ENCODE results near the gene LRRN4.
A peak's percentile ranks its signal among the peaks of the same experiment; 100 is the strongest.
"Not testable (repeated sequence)": the region's sequence is repeated elsewhere in the genome, so short reads cannot be mapped to it uniquely, and the experiment has no call there.

LRRN4 gene

DNA sequence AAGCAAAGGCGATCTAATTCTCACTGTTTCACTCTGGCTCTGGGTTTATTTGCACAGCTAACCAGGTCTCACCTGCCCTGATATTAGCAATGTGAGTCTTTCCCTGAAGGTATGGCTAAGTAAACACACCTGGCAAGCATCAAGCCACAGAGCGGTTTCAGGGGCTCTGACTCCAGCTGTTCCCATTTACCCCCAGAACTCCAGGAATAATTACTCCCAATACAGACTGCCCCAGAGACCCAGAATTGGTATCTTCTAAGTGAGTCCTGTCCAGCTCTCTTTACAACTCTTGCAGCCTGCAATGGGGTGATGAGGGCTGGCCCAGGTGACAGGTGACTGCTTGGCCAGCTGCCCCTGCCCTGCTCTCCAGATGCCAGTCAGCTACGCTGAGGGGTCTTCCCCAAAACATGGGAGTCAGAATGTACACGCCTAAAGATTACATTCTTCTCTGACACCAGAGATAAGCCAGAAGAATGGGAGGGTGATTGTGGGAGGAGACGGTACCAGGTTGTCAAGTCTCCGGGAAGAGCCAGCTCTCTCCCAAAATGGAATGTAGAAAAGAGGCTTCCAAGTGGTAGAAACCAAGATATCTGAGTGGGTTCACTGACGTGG lies 4.9 kb upstream of the LRRN4 start:
- DNase-seq = peak; percentile 33

- DNase-seq = no peak
Measured at GRCh38 chr20:6057691-6058090, 3.8 kb upstream of the LRRN4 start.

- no peak for DNase-seq
Measured at GRCh38 chr20:6057139-6057538, 3.3 kb upstream of the LRRN4 start.

GRCh38 chr20:6055981-6056569 lies 2.2 kb upstream of the LRRN4 start:
- DNase-seq = no peak

DNA sequence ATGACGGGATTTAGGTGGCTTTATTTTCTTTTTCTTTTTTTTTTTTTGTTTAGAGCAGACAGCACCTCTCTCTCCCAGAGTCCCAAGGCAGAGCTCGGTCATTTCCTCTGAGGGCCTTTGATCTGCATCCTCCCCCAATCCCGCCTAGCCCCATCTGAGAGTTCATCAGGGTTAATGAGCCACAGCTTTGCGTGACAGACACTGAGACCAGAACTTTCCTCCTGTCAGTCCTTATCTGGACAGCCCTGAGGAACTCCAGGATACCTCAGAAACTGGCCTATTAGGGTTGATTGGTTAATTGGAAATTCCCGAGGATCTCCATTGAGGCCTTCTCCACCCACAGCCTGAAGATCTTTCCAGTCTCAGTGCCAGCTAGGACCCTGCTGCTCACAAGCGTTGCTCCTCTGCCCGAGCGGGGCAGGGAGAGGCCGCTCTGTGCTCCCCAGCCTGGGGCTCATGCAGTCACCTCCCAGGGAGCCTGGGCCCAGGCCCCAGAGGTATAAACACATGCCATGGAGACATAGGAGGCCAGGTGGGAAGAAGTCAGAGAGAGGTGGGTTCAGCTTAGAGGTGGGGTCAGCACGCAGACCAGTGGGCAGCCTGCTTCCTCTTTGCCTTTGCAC lies 1.4 kb upstream of the LRRN4 start:
- no peak for DNase-seq

- DNase-seq = not testable (repeated sequence)
Measured at GRCh38 chr20:6054689-6055051, 810 bp upstream of the LRRN4 start.

DNA sequence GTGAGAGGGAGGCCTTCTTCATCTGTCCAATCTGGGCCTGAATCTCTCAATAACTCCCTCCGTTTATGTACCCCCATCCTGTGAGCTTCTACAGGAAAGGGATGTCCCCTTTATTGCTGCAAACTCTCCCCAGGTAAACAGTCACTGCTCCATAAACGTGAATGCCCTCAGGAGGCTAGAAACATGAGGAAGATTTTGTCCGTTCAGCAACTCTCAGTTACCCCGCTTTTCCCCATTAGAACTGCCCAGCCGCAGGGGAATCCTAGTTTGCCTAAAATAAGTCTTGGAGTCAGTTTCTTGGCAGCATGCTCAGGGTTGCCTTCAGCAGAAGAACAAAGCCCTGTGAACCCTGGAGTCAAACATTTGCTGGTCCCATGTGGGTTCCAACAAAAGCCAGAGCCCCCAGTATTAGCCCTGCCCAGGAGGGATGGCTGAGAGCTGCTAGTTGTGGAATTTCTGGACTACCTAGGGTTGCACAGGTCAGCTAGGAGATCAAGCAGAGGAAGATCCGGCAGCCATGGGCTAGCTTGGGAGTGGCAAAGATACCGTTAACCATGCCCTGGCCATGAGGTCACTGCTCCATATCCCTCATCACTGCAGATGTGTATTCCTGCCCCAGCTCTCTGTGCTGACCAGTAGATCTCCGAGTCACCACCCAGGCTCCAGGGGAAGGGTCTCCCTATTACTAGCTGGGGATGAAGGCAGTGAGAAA lies 640 bp downstream of the LRRN4 start:
- no peak for DNase-seq

DNA sequence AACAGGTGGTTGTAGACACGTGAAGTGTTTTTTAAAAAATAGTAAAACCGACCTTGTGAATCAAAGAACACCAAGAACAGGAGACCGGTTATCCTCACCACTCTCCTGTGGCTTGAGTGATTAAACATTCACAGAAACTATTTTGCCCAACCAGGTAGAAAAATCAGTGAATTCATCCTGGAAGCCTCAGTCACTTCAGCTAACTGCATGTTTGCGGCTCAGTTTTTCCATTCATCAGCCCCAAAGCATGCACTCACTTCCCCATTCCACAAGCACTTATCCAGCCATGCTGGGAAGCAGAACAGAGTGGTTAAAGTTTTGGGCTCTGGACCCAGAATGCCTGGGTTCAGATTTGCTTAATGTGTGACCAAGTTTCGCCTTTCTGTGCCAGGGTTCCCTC lies 2.4 kb downstream of the LRRN4 start:
- no peak for DNase-seq

DNA sequence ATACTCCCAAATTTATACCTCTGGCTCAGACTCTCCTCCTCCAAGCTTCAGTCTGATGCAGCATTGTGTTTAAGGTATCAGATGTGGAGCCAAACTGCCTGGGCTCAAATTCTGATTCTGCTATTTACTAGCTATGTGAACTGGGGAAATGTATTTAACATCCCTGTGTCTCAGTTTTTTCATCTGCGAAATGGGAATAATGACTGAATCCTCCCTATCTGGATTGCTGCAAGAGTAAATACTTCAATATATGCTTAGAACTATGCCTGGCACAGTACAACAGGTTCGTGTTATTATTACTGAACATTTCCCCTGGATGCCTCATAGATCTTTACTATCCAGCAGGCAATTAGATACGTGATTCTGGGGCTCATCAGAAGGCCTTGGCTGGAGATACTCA lies 5.5 kb downstream of the LRRN4 start:
- no peak for DNase-seq

- DNase-seq = no peak
Measured at GRCh38 chr20:6046432-6046831, 7.4 kb downstream of the LRRN4 start.

DNA sequence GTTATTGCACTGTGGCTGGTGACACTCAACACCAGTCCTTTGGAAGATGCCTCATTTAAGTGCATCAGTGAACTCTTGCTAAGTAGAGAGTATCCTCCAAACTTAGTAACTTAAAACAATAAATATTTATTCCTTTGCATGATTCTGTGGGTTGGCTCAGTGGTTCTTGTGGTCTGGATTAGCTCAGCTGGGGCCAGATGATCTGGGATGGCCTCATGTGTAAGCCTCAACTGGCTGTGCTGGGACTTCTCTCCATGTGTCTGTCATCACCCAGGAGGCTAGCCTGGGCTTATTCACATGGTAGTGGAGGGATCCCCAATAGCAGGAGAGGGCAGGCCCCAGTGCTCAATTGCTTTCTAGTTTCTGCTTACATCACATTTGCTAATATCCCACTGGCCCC lies 8.3 kb downstream of the LRRN4 start:
- no peak for DNase-seq

- DNase-seq = no peak
Measured at GRCh38 chr20:6044115-6044514, 9.7 kb downstream of the LRRN4 start.

DNA sequence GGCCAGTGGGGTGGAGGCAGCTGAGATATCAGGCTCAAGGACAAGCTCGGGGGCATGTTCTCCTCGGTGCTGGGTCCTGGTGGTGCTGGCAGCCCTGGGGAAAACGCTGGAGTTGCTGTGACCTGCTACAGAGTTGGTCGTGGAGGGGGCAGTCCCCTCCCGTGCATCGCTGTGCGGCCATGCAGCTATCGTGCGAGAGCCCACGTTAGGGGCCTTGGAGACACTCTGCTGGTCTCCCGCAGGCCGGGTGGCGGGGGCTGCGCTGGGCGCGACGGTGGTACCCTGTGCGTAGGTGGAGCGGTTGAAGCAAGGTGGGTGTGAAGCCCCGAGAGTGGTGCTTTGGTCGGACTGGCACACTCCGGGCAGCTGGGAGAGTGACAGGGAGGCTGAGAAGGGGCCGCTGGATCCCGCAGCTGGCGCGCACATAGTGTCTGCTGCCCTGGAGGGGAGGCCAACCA lies 12.0 kb downstream of the LRRN4 start:
- no peak for DNase-seq

- DNase-seq = no peak
Measured at GRCh38 chr20:6040958-6041807, 12.7 kb downstream of the LRRN4 start.

GRCh38 chr20:6040540-6040939 lies 13.3 kb downstream of the LRRN4 start:
- DNase-seq = no peak

- no peak for DNase-seq
Measured at GRCh38 chr20:6039766-6040165, 14.1 kb downstream of the LRRN4 start.

GRCh38 chr20:6038256-6038655 lies 15.6 kb downstream of the LRRN4 start:
- DNase-seq = no peak

DNA sequence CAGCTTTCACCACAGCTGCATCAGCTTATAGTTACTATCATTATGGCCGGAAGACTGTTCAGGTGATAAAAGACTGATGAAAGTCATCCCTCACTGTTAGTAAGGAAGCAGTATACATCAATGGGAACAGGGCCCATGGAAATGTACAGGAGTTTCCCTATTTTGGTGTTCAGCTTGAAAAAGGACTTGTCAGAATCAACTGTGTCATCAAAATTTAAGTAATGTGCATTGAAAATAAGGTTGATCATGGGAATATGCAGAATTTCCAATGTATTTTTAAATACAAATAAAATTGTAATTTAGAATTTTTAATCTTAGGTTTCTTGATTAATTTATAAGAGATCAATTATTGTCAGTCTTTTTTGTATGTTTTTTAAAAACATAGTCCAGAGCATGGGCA lies 16.8 kb downstream of the LRRN4 start:
- DNase-seq = no peak

GRCh38 chr20:6036213-6036612 lies 17.6 kb downstream of the LRRN4 start:
- DNase-seq = no peak

GRCh38 chr20:6034134-6034969 lies 19.5 kb downstream of the LRRN4 start:
- no peak for DNase-seq

- not testable (repeated sequence) for DNase-seq
Measured at GRCh38 chr20:6032907-6033306, 21.0 kb downstream of the LRRN4 start.

DNA sequence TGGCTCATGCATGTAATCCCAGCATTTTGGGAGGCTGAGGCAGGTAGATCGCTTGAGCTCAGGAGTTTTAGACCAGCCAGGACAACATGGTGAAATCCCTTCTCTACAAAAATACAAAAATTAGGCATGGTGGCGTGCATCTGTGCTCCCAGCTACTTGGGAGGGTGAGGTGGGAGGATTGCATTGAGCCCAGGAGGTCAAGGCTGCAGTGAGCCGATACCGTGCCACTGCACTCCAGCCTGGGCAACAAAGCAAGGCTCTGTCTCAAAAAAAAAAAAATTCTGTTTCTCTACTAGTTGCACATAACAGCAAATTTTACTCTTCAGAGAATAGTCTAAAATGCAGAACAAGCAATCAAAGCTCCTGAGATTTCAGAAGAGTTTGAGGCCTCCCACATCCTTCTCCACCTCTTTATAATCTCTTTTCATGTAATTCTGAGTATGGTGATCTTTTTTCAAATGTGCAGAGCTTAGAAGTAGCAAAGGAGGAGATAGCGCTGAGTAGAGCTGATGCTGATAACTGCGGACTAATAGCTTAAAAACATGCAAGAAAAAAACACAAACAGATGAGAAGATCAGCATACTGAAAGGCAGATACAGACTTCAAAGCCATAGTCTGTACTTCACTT lies 23.3 kb downstream of the LRRN4 start:
- DNase-seq = no peak

Data from NCI-H2171 (cell line).